Fibroblast of the aortic adventitia (primary cell): ENCODE data around the gene ETFBKMT. TPM values are rescaled to one million over a fixed set of nuclear protein-coding genes. Genes with fewer than 3 reads are reported as not detected.

Experiments used
- DNase-seq: peaks from one replicate; pipeline ENCODE4 v3.0.0-alpha.2; 2010; ENCODE audit warnings: low read depth
- H3K4me3 ChIP-seq: 2 replicates; pipeline ENCODE4 v1.5.1; 2011; ENCODE audit warnings: low read depth, mild to moderate bottlenecking, control low read depth, low read length, moderate library complexity
- CTCF ChIP-seq: IDR thresholded peaks from 2 replicates; pipeline ENCODE4 v1.5.1; 2011; ENCODE audit warnings: mild to moderate bottlenecking, low read length, control low read depth, inconsistent platforms; ENCODE audit not compliant: insufficient read depth
- total RNA-seq: library from RNA; depleted of rRNA; stranded (reverse); fragments of >200 nt; gene quantifications from 2 replicates; pipeline ENCODE4 v1.2.3, GENCODE V29; 2012; ENCODE audit warnings: low replicate concordance

The ETFBKMT gene
- total RNA-seq, 1 donor: 4.9 TPM

- no peak for TF ChIP-seq CTCF
- no peak for DNase-seq
- H3K4me3 ChIP-seq: no peak overlapping the region
Measured at GRCh38 chr12:31655208-31655607, 4.3 kb upstream of the ETFBKMT start.

GRCh38 chr12:31655792-31656191 is 3.7 kb upstream of the ETFBKMT start:
- no peak for TF ChIP-seq CTCF
- no peak for DNase-seq
- H3K4me3 ChIP-seq: no peak overlapping the region

- DNase-seq: no peak
- no peak for TF ChIP-seq CTCF
Measured at GRCh38 chr12:31658471-31659086, 909 bp upstream of the ETFBKMT start.

GRCh38 chr12:31662176-31662849 is 2.8 kb downstream of the ETFBKMT start:
- H3K4me3 ChIP-seq: no peak overlapping the region
- no peak for DNase-seq
- TF ChIP-seq CTCF: no peak

More at GRCh38 chr12:31658471-31659086, 909 bp upstream of the ETFBKMT start:
- H3K4me3 ChIP-seq: peak overlapping the region; percentile 92

- no peak overlapping the region for H3K4me3 ChIP-seq
- DNase-seq: no peak
- TF ChIP-seq CTCF: no peak
Measured at GRCh38 chr12:31663576-31663975, 4.1 kb downstream of the ETFBKMT start.

GRCh38 chr12:31664038-31664437 is 4.5 kb downstream of the ETFBKMT start:
- no peak for DNase-seq
- H3K4me3 ChIP-seq: no peak overlapping the region
- TF ChIP-seq CTCF: no peak
